AG09319 (cell line): ENCODE data around the gene NIPBL.
"Not testable (repeated sequence)": the region's sequence is repeated elsewhere in the genome, so short reads cannot be mapped to it uniquely, and the experiment has no call there.

Experiments used
- DNase-seq: peaks from one replicate; pipeline ENCODE4 v3.0.0-alpha.2; 2010; ENCODE audit warnings: low read depth; ENCODE audit errors: extremely low read depth
- CTCF ChIP-seq: IDR thresholded peaks from 2 replicates; pipeline ENCODE4 v1.5.1; 2011; ENCODE audit warnings: low read depth, mild to moderate bottlenecking, inconsistent platforms, low read length, moderate library complexity

The NIPBL gene

GRCh38 chr5:36886791-36887190 is 10.2 kb downstream of the NIPBL start:
- no peak for DNase-seq
- TF ChIP-seq CTCF, result no peak

GRCh38 chr5:36887532-36887931 is 11.0 kb downstream of the NIPBL start:
- TF ChIP-seq CTCF, result no peak
- no peak for DNase-seq

GRCh38 chr5:36888303-36888702 is 11.7 kb downstream of the NIPBL start:
- no peak for TF ChIP-seq CTCF
- no peak for DNase-seq

- no peak for TF ChIP-seq CTCF
- DNase-seq, result no peak
Measured at GRCh38 chr5:36889264-36889663, 12.7 kb downstream of the NIPBL start.

- no peak for TF ChIP-seq CTCF
- DNase-seq, result no peak
Measured at GRCh38 chr5:36891266-36891665, 14.7 kb downstream of the NIPBL start.

- not testable (repeated sequence) for DNase-seq
Measured at GRCh38 chr5:36892085-36892830, 15.7 kb downstream of the NIPBL start.

- DNase-seq, result no peak
- TF ChIP-seq CTCF, result no peak
Measured at GRCh38 chr5:36894954-36895353, 18.4 kb downstream of the NIPBL start.

- TF ChIP-seq CTCF, result no peak
- DNase-seq, result no peak
Measured at GRCh38 chr5:36896476-36896875, 19.9 kb downstream of the NIPBL start.
